ENCODE results near the gene SLC25A48.

GRCh38 chr5:135905144-135905543 lies 70.7 kb downstream of the SLC25A48 start:
- TF ChIP-seq CTCF (IDR thresholded peaks at IDR 0.05) (no peak), POLR2AphosphoS5 (IDR thresholded peaks at IDR 0.05) (no peak)
